ENCODE data around the gene DAND5. TPM values are rescaled to one million over a fixed set of nuclear protein-coding genes. Genes with fewer than 3 reads are reported as not detected.
A peak's percentile ranks its signal among the peaks of the same experiment; 100 is the strongest.

The DAND5 gene
- total and polyA plus RNA-seq, 2 of the 13 experiments (the other 11 are each of a cell fraction or from before 2014, with no cell fraction given): 0.04 TPM; not detected in 1

- TF ChIP-seq ZKSCAN8 (CRISPR knock-in tag; IDR thresholded peaks at IDR 0.05; ENCODE audit: borderline replicate concordance): 0 out of 2 replicates have a peak, but pooled peaks have one; percentile 19
- TF ChIP-seq RBM39 (IDR thresholded peaks at IDR 0.05; ENCODE audit: low read depth, low read length, poor library complexity, severe bottlenecking): peak; percentile 77
- TF ChIP-seq KAT7 (CRISPR knock-in tag; IDR thresholded peaks at IDR 0.05; ENCODE audit: borderline replicate concordance): peak; percentile 50; the same call in 1 of the 2 replicates
- TF ChIP-seq ZNF382 (CRISPR knock-in tag; IDR thresholded peaks at IDR 0.05; ENCODE audit: borderline replicate concordance): no peak
- TF ChIP-seq, protein P1, sequence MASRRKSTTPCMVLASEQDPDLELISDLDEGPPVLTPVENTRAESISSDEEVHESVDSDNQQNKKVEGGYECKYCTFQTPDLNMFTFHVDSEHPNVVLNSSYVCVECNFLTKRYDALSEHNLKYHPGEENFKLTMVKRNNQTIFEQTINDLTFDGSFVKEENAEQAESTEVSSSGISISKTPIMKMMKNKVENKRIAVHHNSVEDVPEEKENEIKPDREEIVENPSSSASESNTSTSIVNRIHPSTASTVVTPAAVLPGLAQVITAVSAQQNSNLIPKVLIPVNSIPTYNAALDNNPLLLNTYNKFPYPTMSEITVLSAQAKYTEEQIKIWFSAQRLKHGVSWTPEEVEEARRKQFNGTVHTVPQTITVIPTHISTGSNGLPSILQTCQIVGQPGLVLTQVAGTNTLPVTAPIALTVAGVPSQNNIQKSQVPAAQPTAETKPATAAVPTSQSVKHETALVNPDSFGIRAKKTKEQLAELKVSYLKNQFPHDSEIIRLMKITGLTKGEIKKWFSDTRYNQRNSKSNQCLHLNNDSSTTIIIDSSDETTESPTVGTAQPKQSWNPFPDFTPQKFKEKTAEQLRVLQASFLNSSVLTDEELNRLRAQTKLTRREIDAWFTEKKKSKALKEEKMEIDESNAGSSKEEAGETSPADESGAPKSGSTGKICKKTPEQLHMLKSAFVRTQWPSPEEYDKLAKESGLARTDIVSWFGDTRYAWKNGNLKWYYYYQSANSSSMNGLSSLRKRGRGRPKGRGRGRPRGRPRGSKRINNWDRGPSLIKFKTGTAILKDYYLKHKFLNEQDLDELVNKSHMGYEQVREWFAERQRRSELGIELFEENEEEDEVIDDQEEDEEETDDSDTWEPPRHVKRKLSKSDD (CRISPR knock-in tag; IDR thresholded peaks at IDR 0.05; ENCODE audit: low read depth): no peak; the same call in 1 of the 2 replicates
- TF ChIP-seq HDAC2 (CRISPR knock-in tag; IDR thresholded peaks at IDR 0.05): peak; percentile 45; the same call in 1 of the 2 replicates
- TF ChIP-seq ZNF598 (CRISPR knock-in tag; IDR thresholded peaks at IDR 0.05; ENCODE audit: borderline replicate concordance): peak; percentile 29; the same call in 1 of the 2 replicates
- no peak for TF ChIP-seq MLLT10 (CRISPR knock-in tag; IDR thresholded peaks at IDR 0.05)
- TF ChIP-seq, protein P2, sequence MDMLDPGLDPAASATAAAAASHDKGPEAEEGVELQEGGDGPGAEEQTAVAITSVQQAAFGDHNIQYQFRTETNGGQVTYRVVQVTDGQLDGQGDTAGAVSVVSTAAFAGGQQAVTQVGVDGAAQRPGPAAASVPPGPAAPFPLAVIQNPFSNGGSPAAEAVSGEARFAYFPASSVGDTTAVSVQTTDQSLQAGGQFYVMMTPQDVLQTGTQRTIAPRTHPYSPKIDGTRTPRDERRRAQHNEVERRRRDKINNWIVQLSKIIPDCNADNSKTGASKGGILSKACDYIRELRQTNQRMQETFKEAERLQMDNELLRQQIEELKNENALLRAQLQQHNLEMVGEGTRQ (IDR thresholded peaks at IDR 0.05; ENCODE audit: low read depth, low read length): no peak
- TF ChIP-seq, protein P2 (CRISPR knock-in tag; IDR thresholded peaks at IDR 0.05; ENCODE audit: borderline replicate concordance): no peak
- no peak for TF ChIP-seq ISX (CRISPR knock-in tag; conservative IDR thresholded peaks at IDR 0.05)
- peak; percentile 98 for TF ChIP-seq RBFOX2 (IDR thresholded peaks at IDR 0.05; ENCODE audit: low read depth, low read length)
- TF ChIP-seq ZNF446 (CRISPR knock-in tag; IDR thresholded peaks at IDR 0.05): peak; percentile 72; the same call in 1 of the 2 replicates
- TF ChIP-seq FOXA3 (CRISPR knock-in tag; IDR thresholded peaks at IDR 0.05): 0 out of 2 replicates have a peak, but pooled peaks have one; percentile 18
- TF ChIP-seq, protein P3, sequence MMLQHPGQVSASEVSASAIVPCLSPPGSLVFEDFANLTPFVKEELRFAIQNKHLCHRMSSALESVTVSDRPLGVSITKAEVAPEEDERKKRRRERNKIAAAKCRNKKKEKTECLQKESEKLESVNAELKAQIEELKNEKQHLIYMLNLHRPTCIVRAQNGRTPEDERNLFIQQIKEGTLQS (CRISPR knock-in tag; IDR thresholded peaks at IDR 0.05): peak; percentile 24; the same call in 1 of the 2 replicates
- TF ChIP-seq YEATS4 (CRISPR knock-in tag; IDR thresholded peaks at IDR 0.05; ENCODE audit: borderline replicate concordance): peak; percentile 77; the same call in 1 of the 2 replicates
- TF ChIP-seq ZNF260 (CRISPR knock-in tag; IDR thresholded peaks at IDR 0.05; ENCODE audit: borderline replicate concordance, low read depth): no peak
- TF ChIP-seq FOXO1 (CRISPR knock-in tag; IDR thresholded peaks at IDR 0.05): peak; percentile 46; the same call in 1 of the 2 replicates
- TF ChIP-seq, protein P4, sequence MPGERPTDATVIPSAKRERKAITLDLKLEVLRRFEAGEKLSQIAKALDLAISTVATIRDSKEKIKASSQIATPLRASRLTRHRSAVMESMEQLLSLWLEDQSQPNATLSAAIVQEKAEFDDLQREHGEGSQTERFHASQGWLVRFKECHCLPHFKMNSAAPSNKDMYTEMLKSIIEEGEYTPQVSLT (CRISPR knock-in tag; IDR thresholded peaks at IDR 0.05; ENCODE audit: borderline replicate concordance, low read depth): no peak
- 0 out of 2 replicates have a peak, but pooled peaks have one; percentile 9 for TF ChIP-seq CCDC6 (CRISPR knock-in tag; IDR thresholded peaks at IDR 0.05)
- TF ChIP-seq, protein P5, sequence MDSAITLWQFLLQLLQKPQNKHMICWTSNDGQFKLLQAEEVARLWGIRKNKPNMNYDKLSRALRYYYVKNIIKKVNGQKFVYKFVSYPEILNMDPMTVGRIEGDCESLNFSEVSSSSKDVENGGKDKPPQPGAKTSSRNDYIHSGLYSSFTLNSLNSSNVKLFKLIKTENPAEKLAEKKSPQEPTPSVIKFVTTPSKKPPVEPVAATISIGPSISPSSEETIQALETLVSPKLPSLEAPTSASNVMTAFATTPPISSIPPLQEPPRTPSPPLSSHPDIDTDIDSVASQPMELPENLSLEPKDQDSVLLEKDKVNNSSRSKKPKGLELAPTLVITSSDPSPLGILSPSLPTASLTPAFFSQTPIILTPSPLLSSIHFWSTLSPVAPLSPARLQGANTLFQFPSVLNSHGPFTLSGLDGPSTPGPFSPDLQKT (CRISPR knock-in tag; IDR thresholded peaks at IDR 0.05; ENCODE audit: borderline replicate concordance): no peak
- TF ChIP-seq RARA (CRISPR knock-in tag; IDR thresholded peaks at IDR 0.05): no peak
Observed at GRCh38 chr19:12956446-12957388, 12.7 kb upstream of the DAND5 start, which contains the start of gene GADD45GIP1 (continued).

Data from HepG2 (cell line).